GM18951 (cell line): ENCODE results near the gene BIRC2.
"Not testable (repeated sequence)": the region's sequence is repeated elsewhere in the genome, so short reads cannot be mapped to it uniquely, and the experiment has no call there.

Experiments used
- POLR2A ChIP-seq: IDR thresholded peaks from 4 replicates; pipeline ENCODE4 v1.6.1; 2011; ENCODE audit warnings: mild to moderate bottlenecking; ENCODE audit not compliant: insufficient read length, insufficient read depth; ENCODE audit errors: extremely low read depth
- in situ Hi-C: fragments of 300-500 bp; cut with MboI; formaldehyde crosslinking; loops from one replicate; pipeline ENCODE4 v1.12.0; 2022; ENCODE audit warnings: low sequenced_read_pairs, mixed read lengths, inconsistent platforms; ENCODE audit not compliant: unreplicated experiment

The BIRC2 gene

GRCh38 chr11:102368472-102368871 is 21.5 kb downstream of the BIRC2 start:
- in situ Hi-C loops = no loop called here
- TF ChIP-seq POLR2A = no peak

- in situ Hi-C loops = not testable (repeated sequence)
These were observed 27.8 kb downstream of the BIRC2 start for GRCh38 chr11:102374633-102375424.

GRCh38 chr11:102375720-102376399 is 28.8 kb downstream of the BIRC2 start:
- in situ Hi-C loops = no loop called here
- TF ChIP-seq POLR2A = no peak

GRCh38 chr11:102377891-102378290 is 30.9 kb downstream of the BIRC2 start:
- in situ Hi-C loops = no loop called here
- TF ChIP-seq POLR2A = no peak

- in situ Hi-C loops = no loop called here
- TF ChIP-seq POLR2A = no peak
These were observed 31.8 kb downstream of the BIRC2 start for GRCh38 chr11:102378818-102379217.

GRCh38 chr11:102382384-102382783 is 35.4 kb downstream of the BIRC2 start:
- TF ChIP-seq POLR2A = no peak
- in situ Hi-C loops = no loop called here

- no peak for TF ChIP-seq POLR2A
- in situ Hi-C loops = no loop called here
These were observed 36.8 kb downstream of the BIRC2 start for GRCh38 chr11:102383839-102384238.

GRCh38 chr11:102384419-102385079 is 37.5 kb downstream of the BIRC2 start:
- TF ChIP-seq POLR2A = no peak
- in situ Hi-C loops = no loop called here

- TF ChIP-seq POLR2A = no peak
- in situ Hi-C loops = no loop called here
These were observed 38.3 kb downstream of the BIRC2 start for GRCh38 chr11:102385085-102386007.

GRCh38 chr11:102386136-102386734 is 39.2 kb downstream of the BIRC2 start:
- in situ Hi-C loops = no loop called here
- TF ChIP-seq POLR2A = no peak

GRCh38 chr11:102387043-102387781 is 40.2 kb downstream of the BIRC2 start:
- no peak for TF ChIP-seq POLR2A
- in situ Hi-C loops = no loop called here

GRCh38 chr11:102389253-102389652 is 42.2 kb downstream of the BIRC2 start:
- TF ChIP-seq POLR2A = no peak
- in situ Hi-C loops = no loop called here
